Activated B cell treated with CpG ODN at 0.5 μM for 24 hours (primary cell): ENCODE data around the gene AMBP. TPM values are rescaled to one million over a fixed set of nuclear protein-coding genes. Genes with fewer than 3 reads are reported as not detected.

Source experiments
- ATAC-seq: fragments of 200-7000 bp; cut with Tn5 transposase; one replicate; pipeline ENCODE4 v1.10.0; 2021; ENCODE audit warnings: low read depth, mild to moderate bottlenecking, moderate library complexity
- CTCF ChIA-PET: fragments of 350-600 bp; sonication (Branson Sonifier 250); formaldehyde crosslinking; loops from one replicate; lab custom pipeline; 2021; ENCODE audit warnings: antibody characterized with exemption; lab: Charles Lee
- POLR2A ChIA-PET: fragments of 350-600 bp; sonication (Branson Sonifier 250); formaldehyde crosslinking; loops from one replicate; lab custom pipeline; 2021; ENCODE audit warnings: antibody characterized with exemption; lab: Charles Lee
- DNase-seq: peaks from one replicate; pipeline ENCODE4 v3.0.0; 2022
- H3K27ac Mint-ChIP-seq: one replicate; pipeline ENCODE4 v1.8.0; 2020; ENCODE audit warnings: mixed read lengths
- H3K27me3 Mint-ChIP-seq: one replicate; pipeline ENCODE4 v1.8.0; 2021; ENCODE audit warnings: mixed read lengths
- H3K36me3 Mint-ChIP-seq: one replicate; pipeline ENCODE4 v1.8.0; 2021; ENCODE audit warnings: low read depth, mixed read lengths
- H3K4me1 Mint-ChIP-seq: one replicate; pipeline ENCODE4 v1.8.0; 2021; ENCODE audit warnings: mixed read lengths
- H3K4me3 Mint-ChIP-seq: one replicate; pipeline ENCODE4 v1.8.0; 2020; ENCODE audit warnings: mild to moderate bottlenecking, mixed read lengths
- H3K9me3 Mint-ChIP-seq: one replicate; pipeline ENCODE4 v1.8.0; 2020; ENCODE audit warnings: mixed read lengths
- CTCF ChIP-seq: fragments of 200-600 bp; IDR thresholded peaks from one replicate; pipeline ENCODE4 v1.8.0; 2022; ENCODE audit warnings: antibody characterized with exemption, mild to moderate bottlenecking
- intact Hi-C: fragments of 100-400 bp; cut with micrococcal nuclease; formaldehyde crosslinking; loops from one replicate; pipeline ENCODE4 v1.15.1; 2024
- total RNA-seq: library from RNA; stranded (reverse); gene quantifications from 2 replicates; pipeline ENCODE4 v1.2.3, GENCODE V29; 2022

Gene AMBP
- total RNA-seq, 1 donor from 2014 or later: not detected

- peaks cover 30% of the 10 kb centered on the region for H3K27me3 Mint-ChIP-seq
- TF ChIP-seq CTCF: no peak
- POLR2A ChIA-PET: no interaction called here
- no peaks in the 10 kb centered on the region for H3K9me3 Mint-ChIP-seq
- CTCF ChIA-PET: no interaction called here
- no peak for ATAC-seq
- intact Hi-C loops: no loop called here
- no peak overlapping the region for H3K4me3 Mint-ChIP-seq
- H3K27ac Mint-ChIP-seq: no peak overlapping the region
- no peaks in the 10 kb centered on the region for H3K36me3 Mint-ChIP-seq
- H3K4me1 Mint-ChIP-seq: peaks cover 8% of the 10 kb centered on the region
- no peak for DNase-seq
Observed at GRCh38 chr9:114093761-114094505, 15.8 kb upstream of the AMBP start.

DNA sequence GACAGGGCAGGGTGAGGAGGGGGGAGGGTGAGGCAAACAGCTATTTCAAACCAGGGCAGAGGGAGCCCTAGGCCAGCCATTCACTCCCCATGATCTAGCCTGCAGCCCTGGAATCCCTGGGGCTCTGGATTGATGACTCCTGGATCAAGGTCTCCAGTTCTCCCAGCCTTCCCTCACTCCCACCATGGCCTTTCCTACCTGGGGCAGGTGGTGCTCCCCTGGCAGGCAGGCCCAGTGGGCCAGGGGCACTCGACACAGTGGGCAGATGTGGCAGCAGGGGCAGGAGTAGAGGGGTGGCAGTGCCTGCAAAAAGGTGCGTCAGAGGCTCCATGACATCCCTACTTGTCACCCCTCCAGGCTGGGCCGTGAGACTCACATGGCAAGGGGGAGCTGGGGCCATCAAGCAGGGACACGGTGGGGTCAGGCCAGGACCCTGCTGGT lies 15.0 kb upstream of the AMBP start:
- TF ChIP-seq CTCF: no peak
- intact Hi-C loops: no loop called here
- Mint-ChIP-seq H3K4me1 (peaks cover 8% of the 10 kb centered on the region), H3K36me3 (no peaks in the 10 kb centered on the region), H3K4me3 (no peak overlapping the region), H3K27me3 (peaks cover 32% of the 10 kb centered on the region), H3K27ac (no peak overlapping the region), H3K9me3 (no peaks in the 10 kb centered on the region)
- POLR2A ChIA-PET: no interaction called here
- ATAC-seq (no peak), DNase-seq (no peak)
- CTCF ChIA-PET: no interaction called here

DNA sequence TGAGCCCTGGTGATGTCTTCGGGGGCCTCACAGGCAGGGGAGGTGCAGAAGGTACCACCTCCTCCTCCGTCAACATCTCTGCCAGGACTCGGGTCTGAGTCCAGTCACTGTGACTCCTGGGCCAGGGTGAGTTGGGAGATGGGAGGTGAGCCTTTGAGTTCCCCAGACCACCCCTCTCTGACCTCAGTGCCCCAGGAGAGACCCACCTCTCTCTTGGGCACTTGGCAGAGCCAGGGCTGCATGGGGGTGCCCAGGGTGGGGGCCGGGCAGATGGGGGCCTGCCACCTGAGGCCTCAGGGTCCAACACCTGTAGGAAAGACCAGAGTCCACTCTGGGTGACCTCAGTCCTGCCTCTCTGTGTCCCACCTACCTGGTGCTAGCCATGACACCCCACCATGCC lies 14.2 kb upstream of the AMBP start:
- Mint-ChIP-seq H3K27ac (no peak overlapping the region), H3K36me3 (no peaks in the 10 kb centered on the region), H3K4me1 (peaks cover 4% of the 10 kb centered on the region), H3K9me3 (no peaks in the 10 kb centered on the region), H3K4me3 (no peak overlapping the region), H3K27me3 (peaks cover 28% of the 10 kb centered on the region)
- CTCF ChIA-PET: no interaction called here
- POLR2A ChIA-PET: no interaction called here
- TF ChIP-seq CTCF: no peak
- intact Hi-C loops: no loop called here
- DNase-seq: no peak
- ATAC-seq: no peak

DNA sequence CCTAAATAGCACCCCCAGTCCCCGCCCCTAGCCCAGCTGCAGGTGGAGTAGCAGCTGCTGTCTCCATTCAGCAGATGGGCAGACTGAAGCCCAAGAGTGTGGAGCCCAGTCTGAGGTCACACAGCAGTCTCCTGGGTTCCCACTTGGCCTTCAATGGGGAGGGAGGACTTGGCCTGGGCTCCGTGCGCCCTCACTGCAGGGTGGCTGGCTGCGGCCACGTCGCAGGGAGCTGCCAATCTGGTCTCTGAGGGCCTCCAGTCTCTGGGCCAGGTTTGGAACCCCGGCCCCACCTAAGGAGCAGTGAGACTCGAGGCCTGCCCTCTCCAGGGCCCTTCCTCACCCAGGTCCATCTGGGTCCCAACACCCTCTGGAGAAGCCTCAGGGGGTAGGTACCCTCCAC lies 13.6 kb upstream of the AMBP start:
- no peak overlapping the region for H3K4me3 Mint-ChIP-seq
- TF ChIP-seq CTCF: no peak
- CTCF ChIA-PET: no interaction called here
- no peaks in the 10 kb centered on the region for H3K9me3 Mint-ChIP-seq
- ATAC-seq (no peak), DNase-seq (no peak)
- peaks cover 2% of the 10 kb centered on the region for H3K4me1 Mint-ChIP-seq
- POLR2A ChIA-PET: no interaction called here
- peaks cover 23% of the 10 kb centered on the region for H3K27me3 Mint-ChIP-seq
- intact Hi-C loops: no loop called here
- no peaks in the 10 kb centered on the region for H3K36me3 Mint-ChIP-seq
- no peak overlapping the region for H3K27ac Mint-ChIP-seq

DNA sequence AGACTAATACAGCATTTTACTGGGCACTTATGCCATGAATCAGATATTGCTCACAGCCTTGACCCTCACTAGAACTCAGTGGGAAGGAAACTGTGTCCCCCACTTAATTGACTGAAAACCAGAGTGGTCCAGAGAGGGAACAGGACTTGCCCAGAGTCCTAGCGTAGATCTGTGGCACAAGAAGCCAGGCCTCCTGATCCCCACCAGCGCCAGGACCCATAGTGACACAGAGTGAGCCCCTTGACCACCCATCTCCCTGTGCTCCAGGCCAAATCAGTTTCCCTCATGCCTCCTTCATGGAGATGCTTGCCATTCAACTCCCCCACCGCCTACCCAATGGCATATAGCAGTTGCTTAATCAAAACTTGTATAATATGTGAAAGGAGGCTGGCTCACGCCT lies 12.7 kb upstream of the AMBP start:
- no peak for TF ChIP-seq CTCF
- intact Hi-C loops: no loop called here
- ATAC-seq (no peak), DNase-seq (no peak)
- H3K9me3 Mint-ChIP-seq: no peaks in the 10 kb centered on the region
- peaks cover 17% of the 10 kb centered on the region for H3K27me3 Mint-ChIP-seq
- H3K4me1 Mint-ChIP-seq: no peaks in the 10 kb centered on the region
- no peak overlapping the region for H3K27ac Mint-ChIP-seq
- no peaks in the 10 kb centered on the region for H3K36me3 Mint-ChIP-seq
- no peak overlapping the region for H3K4me3 Mint-ChIP-seq
- ChIA-PET POLR2A (no interaction called here), CTCF (no interaction called here)
